Measurements from ENCODE around the gene CCDC33.

CCDC33 gene

DNA sequence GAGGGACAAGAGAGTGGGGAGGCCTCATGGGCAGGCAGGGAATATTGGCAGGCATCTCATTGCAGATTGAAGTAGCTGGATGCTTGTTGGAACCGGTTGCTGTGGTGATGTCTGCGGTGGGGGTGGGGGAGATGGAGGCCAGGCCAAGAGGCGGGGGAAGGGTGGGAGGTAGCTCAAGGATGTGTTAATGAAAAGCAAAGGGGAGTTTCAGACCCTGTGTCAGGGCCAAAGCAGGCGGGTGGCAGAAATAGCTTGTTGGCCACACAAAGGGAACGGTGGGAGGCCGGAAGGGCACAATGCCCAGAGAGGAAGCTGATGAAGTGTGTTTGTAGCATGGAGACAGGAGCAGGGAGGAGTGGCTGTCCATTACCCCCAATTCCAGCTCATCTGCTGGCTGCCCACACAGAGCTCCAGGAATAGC, 28.0 kb downstream of the CCDC33 start:
- intact Hi-C loops (cut with micrococcal nuclease): no loop called here
- no peak overlapping the region for H3K4me3 Mint-ChIP-seq
- H3K9me3 Mint-ChIP-seq: no peaks in the 10 kb centered on the region
- H3K27me3 Mint-ChIP-seq: peaks cover 7% of the 10 kb centered on the region
- H3K27ac Mint-ChIP-seq: no peak overlapping the region
- no peaks in the 10 kb centered on the region for H3K36me3 Mint-ChIP-seq (ENCODE audit: low read depth)
- peaks cover 5% of the 10 kb centered on the region for H3K4me1 Mint-ChIP-seq (ENCODE audit: low read depth)

DNA sequence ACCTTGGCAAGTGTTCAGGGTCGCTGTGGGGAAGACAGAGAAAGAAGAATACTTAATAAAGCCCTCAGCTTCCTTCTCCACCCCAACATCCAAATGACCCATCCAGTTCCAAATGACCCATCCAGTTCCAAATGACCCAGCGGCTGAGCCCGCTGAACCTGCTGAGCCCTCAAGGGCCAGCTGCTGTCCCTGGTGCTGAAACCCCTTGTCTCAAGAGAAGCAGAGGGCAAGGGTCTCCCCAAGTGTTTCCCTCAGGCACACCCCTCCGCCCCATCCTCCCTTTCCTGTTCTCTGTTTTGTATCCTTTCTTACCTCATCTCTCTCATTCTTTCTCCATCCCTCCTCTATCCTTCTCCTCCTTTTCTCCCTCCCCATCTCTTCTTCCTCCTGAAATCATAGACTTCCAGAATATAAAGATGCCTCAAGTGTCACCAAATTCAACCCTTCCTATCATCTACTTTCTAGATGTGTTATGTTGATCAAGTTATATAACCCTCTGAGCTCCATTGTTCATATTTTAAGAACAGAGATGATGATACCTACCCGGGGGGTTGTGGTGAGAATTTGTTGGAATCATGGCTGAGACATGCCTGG, 29.0 kb downstream of the CCDC33 start:
- no peak overlapping the region for H3K4me3 Mint-ChIP-seq
- H3K27me3 Mint-ChIP-seq: peaks cover 6% of the 10 kb centered on the region
- H3K36me3 Mint-ChIP-seq (ENCODE audit: low read depth): no peaks in the 10 kb centered on the region
- no peaks in the 10 kb centered on the region for H3K9me3 Mint-ChIP-seq
- intact Hi-C loops (cut with micrococcal nuclease): no loop called here
- H3K27ac Mint-ChIP-seq: no peak overlapping the region
- H3K4me1 Mint-ChIP-seq (ENCODE audit: low read depth): peaks cover 5% of the 10 kb centered on the region

DNA sequence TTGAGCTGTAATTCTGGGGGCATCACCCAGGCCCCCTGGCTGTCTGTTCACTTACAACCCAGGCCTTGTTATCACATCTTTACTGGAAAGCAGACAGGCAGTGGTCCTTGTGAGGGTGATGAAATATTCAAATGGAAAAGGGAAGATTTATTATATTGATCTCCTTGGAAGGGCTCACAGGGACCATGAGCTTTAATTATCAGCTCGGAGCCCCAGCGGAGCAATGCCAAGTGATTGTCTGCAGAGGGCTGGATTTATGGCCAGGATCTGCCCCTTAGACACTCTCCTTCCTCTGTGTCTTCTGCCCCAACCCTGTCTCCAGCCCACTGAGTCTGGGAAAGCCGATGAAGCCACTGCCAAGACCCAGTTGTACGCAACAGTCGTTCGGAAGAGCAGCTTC, 31.9 kb downstream of the CCDC33 start:
- H3K4me3 Mint-ChIP-seq: no peak overlapping the region
- H3K9me3 Mint-ChIP-seq: no peaks in the 10 kb centered on the region
- H3K27me3 Mint-ChIP-seq: peaks cover 18% of the 10 kb centered on the region
- H3K4me1 Mint-ChIP-seq (ENCODE audit: low read depth): peaks cover 5% of the 10 kb centered on the region
- no peak overlapping the region for H3K27ac Mint-ChIP-seq
- no peaks in the 10 kb centered on the region for H3K36me3 Mint-ChIP-seq (ENCODE audit: low read depth)
- intact Hi-C loops (cut with micrococcal nuclease): no loop called here

DNA sequence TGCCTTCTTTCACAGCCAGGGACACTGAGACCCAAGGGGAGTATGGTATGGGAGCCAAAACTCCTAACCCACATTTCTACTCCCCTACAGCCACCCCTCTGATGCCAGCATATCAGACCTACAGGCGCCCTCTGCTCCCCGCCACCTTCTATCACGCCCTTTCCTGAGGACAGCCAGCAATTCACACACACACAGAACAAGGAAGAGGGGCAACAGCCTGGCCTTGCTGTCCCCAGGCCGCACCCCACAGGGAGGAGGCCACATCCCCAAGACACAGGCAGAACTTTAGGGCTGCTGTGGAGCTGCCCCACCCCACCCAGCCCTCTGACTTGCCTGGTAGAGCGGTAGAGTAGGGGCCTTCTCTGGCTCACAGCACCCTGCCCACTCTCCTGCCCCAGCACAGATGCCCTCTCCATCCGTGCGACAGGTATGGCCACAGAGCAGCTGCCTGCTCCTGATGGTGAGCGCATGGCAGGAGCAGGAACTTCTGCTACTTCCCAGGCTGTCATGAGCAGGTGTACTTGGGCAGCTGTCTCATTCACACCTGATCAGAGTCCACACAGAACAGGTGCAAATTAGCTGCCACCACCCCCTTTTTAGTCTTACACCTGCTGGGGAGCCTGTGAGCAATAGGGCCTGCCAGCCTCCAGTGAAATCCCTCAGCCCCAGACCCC, 33.4 kb downstream of the CCDC33 start:
- H3K27me3 Mint-ChIP-seq: peaks cover 18% of the 10 kb centered on the region
- no peak overlapping the region for H3K4me3 Mint-ChIP-seq
- H3K9me3 Mint-ChIP-seq: no peaks in the 10 kb centered on the region
- H3K36me3 Mint-ChIP-seq (ENCODE audit: low read depth): no peaks in the 10 kb centered on the region
- H3K4me1 Mint-ChIP-seq (ENCODE audit: low read depth): no peaks in the 10 kb centered on the region
- no peak overlapping the region for H3K27ac Mint-ChIP-seq
- intact Hi-C loops (cut with micrococcal nuclease): no loop called here

DNA sequence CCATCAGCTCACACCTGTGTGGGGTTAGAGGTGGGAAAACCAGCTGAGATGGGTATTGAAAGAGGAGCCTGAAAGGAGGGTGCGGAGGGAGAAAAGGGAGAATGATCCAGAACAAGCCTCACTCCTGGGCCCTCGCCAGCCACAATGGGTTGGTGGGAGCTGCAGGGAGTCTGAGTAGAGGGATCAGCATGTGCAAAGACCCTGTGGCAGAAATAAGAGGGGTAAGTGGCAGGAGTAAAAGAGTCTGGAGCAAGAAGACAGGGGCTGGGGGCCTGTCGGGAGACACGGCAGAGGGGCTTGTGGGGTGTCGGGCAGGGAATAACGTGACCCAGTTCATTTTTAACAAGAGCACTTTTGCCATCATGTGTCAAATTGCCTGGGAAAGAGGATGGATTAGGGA, 34.0 kb downstream of the CCDC33 start:
- no peak overlapping the region for H3K4me3 Mint-ChIP-seq
- H3K9me3 Mint-ChIP-seq: no peaks in the 10 kb centered on the region
- H3K36me3 Mint-ChIP-seq (ENCODE audit: low read depth): no peaks in the 10 kb centered on the region
- H3K27ac Mint-ChIP-seq: no peak overlapping the region
- intact Hi-C loops (cut with micrococcal nuclease): no loop called here
- peaks cover 14% of the 10 kb centered on the region for H3K27me3 Mint-ChIP-seq
- no peaks in the 10 kb centered on the region for H3K4me1 Mint-ChIP-seq (ENCODE audit: low read depth)

DNA sequence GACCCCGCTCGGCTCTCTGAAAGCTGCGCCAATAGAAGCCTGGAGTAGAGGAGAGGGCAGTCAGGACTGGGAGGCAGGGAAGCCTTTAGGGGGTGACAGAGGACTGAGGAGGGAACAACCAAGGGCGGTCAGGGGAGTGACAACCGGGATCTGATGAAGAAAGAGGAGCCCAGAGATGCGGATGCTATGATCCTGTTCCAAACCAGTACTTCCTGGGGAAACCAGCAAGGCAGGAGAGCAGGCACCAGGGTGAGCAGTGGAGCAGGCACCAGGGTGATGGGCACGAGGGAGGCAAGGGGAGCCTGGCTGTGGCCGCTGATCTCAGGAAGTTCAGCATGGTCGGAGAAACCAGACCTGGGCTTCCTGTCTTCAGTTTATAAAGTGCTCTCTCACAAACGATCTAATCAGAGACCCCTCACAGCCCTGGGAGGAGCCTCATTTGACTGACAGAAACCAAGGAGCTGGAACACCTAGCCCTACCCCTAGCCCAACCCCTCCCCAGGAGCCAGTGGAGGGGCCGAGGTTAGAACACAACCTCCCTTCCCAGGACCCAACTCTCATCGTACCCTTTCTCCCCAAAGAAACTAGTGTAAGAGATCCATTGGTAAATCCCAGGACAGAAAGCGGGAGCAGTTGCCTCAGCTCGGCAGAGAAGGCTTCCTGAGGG, 34.9 kb downstream of the CCDC33 start:
- Mint-ChIP-seq H3K4me3 (no peak overlapping the region), H3K27ac (no peak overlapping the region), H3K36me3 (ENCODE audit: low read depth) (no peaks in the 10 kb centered on the region), H3K27me3 (peaks cover 12% of the 10 kb centered on the region), H3K9me3 (no peaks in the 10 kb centered on the region), H3K4me1 (ENCODE audit: low read depth) (no peaks in the 10 kb centered on the region)
- intact Hi-C loops (cut with micrococcal nuclease): no loop called here

DNA sequence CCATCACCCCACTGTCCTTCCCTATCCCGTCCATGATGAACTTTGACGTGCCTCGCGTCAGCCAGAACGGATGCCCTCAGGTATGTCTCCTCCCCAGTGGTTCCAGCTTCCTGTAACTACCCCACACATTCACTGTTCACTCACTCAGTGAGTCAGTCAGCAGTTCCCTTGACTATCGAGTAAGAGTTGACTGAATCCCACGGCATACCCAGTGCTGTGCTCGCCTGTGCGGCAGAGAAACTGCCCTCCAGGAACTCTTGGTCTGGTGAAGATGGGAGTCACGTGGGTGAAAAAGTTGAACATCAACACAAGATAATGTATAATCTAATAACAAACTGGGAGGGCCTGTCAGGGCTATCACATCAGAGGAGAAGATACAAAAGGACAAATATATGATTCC, 36.7 kb downstream of the CCDC33 start:
- Mint-ChIP-seq H3K4me1 (ENCODE audit: low read depth) (no peaks in the 10 kb centered on the region), H3K36me3 (ENCODE audit: low read depth) (no peaks in the 10 kb centered on the region), H3K27ac (no peak overlapping the region), H3K9me3 (no peaks in the 10 kb centered on the region), H3K27me3 (peaks cover 12% of the 10 kb centered on the region), H3K4me3 (no peak overlapping the region)
- intact Hi-C loops (cut with micrococcal nuclease): no loop called here

DNA sequence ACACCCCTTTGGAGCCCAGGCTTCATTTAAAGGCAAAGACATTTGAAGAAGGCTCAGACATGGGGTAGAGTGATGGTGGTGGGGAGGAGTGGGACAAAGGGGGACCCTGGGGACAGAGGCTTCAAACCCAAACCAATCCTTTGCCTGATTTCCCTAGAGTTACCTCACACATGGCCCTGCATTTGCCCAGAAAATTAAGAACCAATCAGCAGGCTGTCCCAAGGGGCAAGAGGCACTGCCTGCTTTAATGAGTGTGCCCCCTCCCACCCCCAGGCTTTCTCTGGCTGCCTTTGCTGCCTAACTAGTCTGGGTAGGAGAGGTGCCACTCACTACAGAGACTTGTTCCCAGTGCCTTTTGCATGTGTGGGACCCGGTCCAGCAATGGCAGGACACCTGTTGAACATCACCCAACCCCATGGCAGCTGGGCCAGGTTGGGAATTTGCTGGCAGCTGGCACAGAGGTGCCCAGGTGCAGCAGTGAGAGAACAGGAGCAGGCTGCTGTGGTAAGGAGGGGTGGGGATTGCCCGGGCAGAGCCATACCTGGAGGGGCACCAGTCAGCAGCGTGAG, 38.4 kb downstream of the CCDC33 start:
- Mint-ChIP-seq H3K36me3 (ENCODE audit: low read depth) (no peaks in the 10 kb centered on the region), H3K4me1 (ENCODE audit: low read depth) (no peaks in the 10 kb centered on the region), H3K4me3 (no peak overlapping the region), H3K27ac (no peak overlapping the region), H3K9me3 (no peaks in the 10 kb centered on the region), H3K27me3 (peaks cover 12% of the 10 kb centered on the region)
- intact Hi-C loops (cut with micrococcal nuclease): no loop called here

DNA sequence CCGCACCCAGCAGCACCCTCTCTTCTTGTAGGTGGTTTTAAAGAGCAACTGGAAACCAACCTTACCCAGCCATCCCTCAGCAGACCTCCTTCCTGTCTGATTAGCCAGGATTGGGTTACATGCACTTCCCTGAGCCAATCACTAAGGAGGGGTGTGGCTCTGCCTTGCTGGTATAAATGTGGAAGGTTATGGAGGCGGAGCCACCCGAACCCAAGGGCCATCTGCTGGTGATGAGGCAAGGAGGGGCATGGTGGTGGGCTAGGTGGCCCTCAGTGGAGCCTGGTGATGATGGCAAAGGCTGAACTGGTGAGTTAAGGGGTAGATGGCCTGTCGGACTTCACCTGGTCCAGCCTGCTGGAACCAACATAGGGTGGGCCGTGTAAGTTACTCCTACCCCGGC, 39.8 kb downstream of the CCDC33 start:
- intact Hi-C loops (cut with micrococcal nuclease): no loop called here
- no peaks in the 10 kb centered on the region for H3K9me3 Mint-ChIP-seq
- H3K4me1 Mint-ChIP-seq (ENCODE audit: low read depth): no peaks in the 10 kb centered on the region
- H3K36me3 Mint-ChIP-seq (ENCODE audit: low read depth): no peaks in the 10 kb centered on the region
- no peak overlapping the region for H3K27ac Mint-ChIP-seq
- no peak overlapping the region for H3K4me3 Mint-ChIP-seq
- H3K27me3 Mint-ChIP-seq: peaks cover 3% of the 10 kb centered on the region

DNA sequence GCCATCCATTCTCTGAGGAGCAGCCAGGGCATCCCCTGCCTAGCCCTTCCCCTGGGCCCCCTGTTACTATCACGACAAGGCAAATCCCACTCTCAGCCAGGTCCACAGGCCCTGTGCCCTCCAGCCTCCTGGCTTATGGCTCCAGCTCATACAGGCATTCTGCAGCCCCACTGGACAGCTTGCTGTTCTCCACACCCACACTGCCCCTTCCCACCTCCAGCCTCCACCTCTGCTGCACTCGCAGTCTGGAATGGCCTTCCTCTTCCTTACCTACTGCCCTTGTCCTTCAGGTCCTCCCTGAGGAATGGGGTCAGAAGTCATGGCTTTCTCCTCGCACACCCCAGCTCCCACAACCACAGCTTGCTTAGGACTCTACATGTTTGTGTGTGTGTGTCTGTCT, 40.4 kb downstream of the CCDC33 start:
- Mint-ChIP-seq H3K27ac (no peak overlapping the region), H3K4me3 (no peak overlapping the region), H3K9me3 (no peaks in the 10 kb centered on the region), H3K36me3 (ENCODE audit: low read depth) (no peaks in the 10 kb centered on the region), H3K4me1 (ENCODE audit: low read depth) (no peaks in the 10 kb centered on the region), H3K27me3 (no peaks in the 10 kb centered on the region)
- intact Hi-C loops (cut with micrococcal nuclease): no loop called here

DNA sequence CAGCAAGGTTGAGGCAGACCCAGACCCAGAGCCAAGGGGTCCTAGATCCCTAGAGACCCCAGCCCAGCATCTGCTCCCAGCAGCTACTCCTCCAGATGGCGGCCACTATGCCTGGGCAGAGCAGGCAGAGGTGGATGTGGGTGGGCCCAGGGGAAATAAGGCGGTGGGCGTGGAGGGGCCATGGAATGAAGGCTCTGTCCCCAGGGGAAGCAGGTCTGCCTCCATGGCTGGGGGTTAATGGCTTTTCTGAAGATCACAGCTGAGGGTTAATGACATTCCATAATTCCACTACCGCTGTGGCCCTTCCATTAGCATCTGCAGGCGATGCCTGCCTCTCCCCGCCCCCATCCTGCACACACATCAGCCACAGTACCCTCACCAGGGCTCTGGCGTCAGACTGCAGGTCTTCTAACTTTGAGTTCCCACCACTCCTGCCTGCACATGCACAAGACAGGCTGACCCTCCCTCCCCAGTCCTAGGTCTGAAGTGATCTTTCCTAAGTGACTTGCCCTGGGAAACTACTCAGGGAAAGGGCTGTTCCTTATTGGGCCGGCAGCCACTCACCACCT, 41.2 kb downstream of the CCDC33 start:
- H3K4me3 Mint-ChIP-seq: no peak overlapping the region
- intact Hi-C loops (cut with micrococcal nuclease): no loop called here
- H3K36me3 Mint-ChIP-seq (ENCODE audit: low read depth): no peaks in the 10 kb centered on the region
- H3K9me3 Mint-ChIP-seq: no peaks in the 10 kb centered on the region
- H3K27me3 Mint-ChIP-seq: peaks cover 3% of the 10 kb centered on the region
- no peak overlapping the region for H3K27ac Mint-ChIP-seq
- H3K4me1 Mint-ChIP-seq (ENCODE audit: low read depth): no peaks in the 10 kb centered on the region

DNA sequence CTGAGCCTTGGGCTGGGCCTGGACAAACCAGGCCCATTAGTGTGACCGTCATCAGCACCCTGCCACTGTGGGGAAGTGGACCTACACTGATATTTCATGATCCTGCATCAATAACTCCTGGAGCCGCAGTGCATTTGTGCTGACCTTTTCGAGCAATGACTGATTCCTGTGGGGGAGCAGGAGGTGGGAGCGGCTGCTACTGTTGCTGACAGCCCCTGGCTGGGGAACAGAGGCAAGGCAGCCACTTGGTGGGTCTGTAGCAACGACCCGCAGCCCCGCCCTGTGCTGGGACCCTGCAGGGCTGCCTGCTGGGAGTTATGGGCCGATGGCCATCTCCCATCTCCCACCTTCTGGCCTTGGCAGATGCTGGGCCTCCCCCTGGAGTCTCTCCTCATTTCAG, 42.1 kb downstream of the CCDC33 start:
- intact Hi-C loops (cut with micrococcal nuclease): no loop called here
- Mint-ChIP-seq H3K27me3 (peaks cover 5% of the 10 kb centered on the region), H3K27ac (no peak overlapping the region), H3K9me3 (no peaks in the 10 kb centered on the region), H3K4me1 (ENCODE audit: low read depth) (no peaks in the 10 kb centered on the region), H3K36me3 (ENCODE audit: low read depth) (no peaks in the 10 kb centered on the region), H3K4me3 (no peak overlapping the region)

DNA sequence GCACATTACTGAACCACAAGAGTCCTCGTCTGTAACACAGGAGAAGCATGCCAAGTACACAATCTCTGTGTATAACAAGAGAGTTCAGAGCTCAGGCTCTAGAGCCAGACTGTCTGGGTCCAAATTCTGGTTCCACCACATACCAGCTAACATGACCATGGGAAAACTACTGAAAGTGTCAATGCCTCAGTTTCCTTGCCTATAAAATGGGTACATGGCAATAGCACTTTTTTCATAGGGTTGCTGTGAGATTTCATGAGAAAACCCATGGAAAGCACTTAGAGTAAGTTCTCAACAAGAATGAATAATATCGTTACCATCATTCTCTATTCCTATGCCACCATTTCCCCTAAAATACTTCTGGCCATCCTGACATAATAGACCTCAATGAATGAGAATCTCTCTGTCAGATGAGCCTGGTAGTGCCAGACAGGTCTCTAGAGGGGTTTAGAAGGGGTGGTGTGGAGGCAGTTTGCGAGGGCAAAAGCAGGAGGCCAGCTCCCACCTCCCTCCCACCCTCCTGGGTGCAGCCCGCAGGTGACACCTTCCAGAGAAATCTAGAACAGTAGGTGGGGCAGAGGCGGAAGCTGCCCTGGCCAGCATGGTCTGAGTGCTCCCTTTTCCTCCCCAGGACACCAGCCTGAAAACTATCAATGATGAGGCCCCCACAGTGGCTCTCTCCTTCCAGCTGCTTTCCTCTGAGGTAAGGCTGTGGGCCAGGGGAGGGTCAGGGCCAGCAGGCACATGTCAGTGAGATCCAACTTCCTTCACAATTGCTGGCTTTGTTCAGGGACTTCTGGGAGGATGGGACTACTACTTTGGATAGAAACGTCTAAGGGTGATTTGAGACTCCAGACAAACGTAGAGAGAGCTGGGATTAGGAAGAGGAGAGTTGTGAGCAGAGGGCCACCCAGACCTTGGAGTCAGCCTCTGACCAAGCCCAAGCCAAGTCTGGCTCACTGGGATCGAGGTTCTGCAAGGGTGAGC, 45.3 kb downstream of the CCDC33 start:
- Mint-ChIP-seq H3K27me3 (peaks cover 5% of the 10 kb centered on the region), H3K4me1 (ENCODE audit: low read depth) (no peaks in the 10 kb centered on the region), H3K36me3 (ENCODE audit: low read depth) (no peaks in the 10 kb centered on the region), H3K9me3 (no peaks in the 10 kb centered on the region), H3K27ac (no peak overlapping the region), H3K4me3 (no peak overlapping the region)
- intact Hi-C loops (cut with micrococcal nuclease): no loop called here

All from dendritic cell treated with granulocyte-macrophage colony-stimulating factor and Interleukin-4, amounts not matched to agents 40 ng/mL and 50 ng/mL, for 4 days (primary cell).